SK-N-MC (cell line): ENCODE measurements around the gene PRF1.
"Not testable (repeated sequence)": the region's sequence is repeated elsewhere in the genome, so short reads cannot be mapped to it uniquely, and the experiment has no call there.

ENCODE experiments used
- EZH2 ChIP-seq: fragments of 200-600 bp; sonication (generic); IDR thresholded peaks from one replicate; pipeline ENCODE4 v1.6.1; 2017; ENCODE audit warnings: antibody characterized with exemption
- POLR2AphosphoS5 ChIP-seq: IDR thresholded peaks from 2 replicates; pipeline ENCODE4 v1.6.1; 2012; ENCODE audit warnings: mild to moderate bottlenecking, low read depth, low read length, borderline replicate concordance

GRCh38 chr10:70581176-70581575 is 21.4 kb downstream of the PRF1 start:
- not testable (repeated sequence) for TF ChIP-seq EZH2, POLR2AphosphoS5
